Measurements from ENCODE around the gene VSTM5. TPM values are rescaled to one million over a fixed set of nuclear protein-coding genes. Genes with fewer than 3 reads are reported as not detected.

Gene VSTM5
- total RNA-seq, 2 experiments from 2014 or later = not detected

DNA sequence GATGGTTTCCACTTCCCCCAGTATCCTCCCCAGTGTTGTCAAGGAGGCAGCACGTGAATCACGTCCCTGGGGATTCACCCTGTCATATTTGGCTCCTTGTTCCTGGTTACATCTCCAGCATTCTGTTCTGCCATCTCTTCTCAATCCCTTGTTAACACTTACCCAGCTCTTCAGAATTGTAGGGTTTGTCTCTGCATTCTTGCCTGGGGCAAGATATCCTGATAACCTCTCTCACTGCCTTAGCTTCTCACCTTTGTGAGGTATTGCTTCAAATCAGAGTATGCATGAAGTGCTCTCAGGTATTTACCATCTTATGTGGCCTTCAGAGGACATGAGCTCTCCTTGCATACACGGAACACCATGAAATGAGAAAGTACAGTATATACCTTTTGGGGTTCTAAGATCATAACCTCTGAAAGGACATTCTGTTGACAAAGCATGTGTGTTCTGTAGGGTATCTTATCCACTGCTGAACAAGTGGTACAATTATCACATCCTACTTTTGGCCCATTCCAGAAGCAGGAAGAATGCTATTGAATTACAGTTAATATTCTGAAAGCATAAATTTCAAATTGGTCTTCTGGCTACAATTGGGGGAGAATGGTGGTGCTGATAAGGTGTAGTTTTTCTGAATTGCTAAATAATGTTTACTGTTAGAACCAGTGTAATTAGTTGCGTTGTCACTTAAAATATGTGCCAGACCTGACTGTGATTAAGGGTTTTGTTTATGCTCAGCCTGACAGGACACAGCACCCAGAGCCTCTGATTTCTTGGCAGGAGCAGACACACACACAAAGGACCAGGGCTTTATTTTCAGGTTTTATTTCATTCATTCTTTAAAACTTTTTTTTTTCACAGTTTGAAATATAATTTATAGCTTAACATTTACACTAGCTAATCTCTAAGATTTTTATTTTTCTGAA lies 32.7 kb downstream of the VSTM5 start:
- peaks cover 35% of the 10 kb centered on the region for H3K36me3 ChIP-seq (ENCODE audit: insufficient read depth, low read length)
- no peaks in the 10 kb centered on the region for H4K20me1 ChIP-seq (ENCODE audit: insufficient read depth, low read length)
- H3K4me3 ChIP-seq (ENCODE audit: low read depth, low read length, poor library complexity, severe bottlenecking) = no peak overlapping the region
- H2AFZ ChIP-seq (ENCODE audit: low read length) = no peak overlapping the region
- no peaks in the 10 kb centered on the region for H3K9me2 ChIP-seq (ENCODE audit: insufficient read depth, low read length)
- no peak overlapping the region for H3K27ac ChIP-seq (ENCODE audit: low read depth, low read length, poor library complexity, severe bottlenecking)
- ChIA-PET POLR2A (interaction anchor here (0.7 to 3.6 kb wide), 2 partner anchors 16 to 25 kb away, joined by 3 to 9 read pairs; no protein-coding TSS in a partner anchor), CTCF (ENCODE audit: unreplicated experiment) (no interaction called here)
- H3K4me2 ChIP-seq (ENCODE audit: low read length) = no peak overlapping the region
- no TSS peak for BruUV-seq (replicated peaks)
- no peaks in the 10 kb centered on the region for H3K9me3 ChIP-seq (ENCODE audit: low read length)
- intact Hi-C loops (cut with micrococcal nuclease; ENCODE audit: unreplicated experiment) = no loop called here
- H3K4me1 ChIP-seq (ENCODE audit: insufficient read depth, low read length, poor library complexity, severe bottlenecking) = no peaks in the 10 kb centered on the region
- no peak for TF ChIP-seq EZH2phosphoT487 (IDR thresholded peaks at IDR 0.05; ENCODE audit: borderline replicate concordance, low read depth, low read length)
- TF ChIP-seq, protein P1, sequence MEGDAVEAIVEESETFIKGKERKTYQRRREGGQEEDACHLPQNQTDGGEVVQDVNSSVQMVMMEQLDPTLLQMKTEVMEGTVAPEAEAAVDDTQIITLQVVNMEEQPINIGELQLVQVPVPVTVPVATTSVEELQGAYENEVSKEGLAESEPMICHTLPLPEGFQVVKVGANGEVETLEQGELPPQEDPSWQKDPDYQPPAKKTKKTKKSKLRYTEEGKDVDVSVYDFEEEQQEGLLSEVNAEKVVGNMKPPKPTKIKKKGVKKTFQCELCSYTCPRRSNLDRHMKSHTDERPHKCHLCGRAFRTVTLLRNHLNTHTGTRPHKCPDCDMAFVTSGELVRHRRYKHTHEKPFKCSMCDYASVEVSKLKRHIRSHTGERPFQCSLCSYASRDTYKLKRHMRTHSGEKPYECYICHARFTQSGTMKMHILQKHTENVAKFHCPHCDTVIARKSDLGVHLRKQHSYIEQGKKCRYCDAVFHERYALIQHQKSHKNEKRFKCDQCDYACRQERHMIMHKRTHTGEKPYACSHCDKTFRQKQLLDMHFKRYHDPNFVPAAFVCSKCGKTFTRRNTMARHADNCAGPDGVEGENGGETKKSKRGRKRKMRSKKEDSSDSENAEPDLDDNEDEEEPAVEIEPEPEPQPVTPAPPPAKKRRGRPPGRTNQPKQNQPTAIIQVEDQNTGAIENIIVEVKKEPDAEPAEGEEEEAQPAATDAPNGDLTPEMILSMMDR (conservative IDR thresholded peaks at IDR 0.05; ENCODE audit: low read length) = no peak
- no peaks in the 10 kb centered on the region for H3K79me2 ChIP-seq (ENCODE audit: insufficient read depth, low read depth, low read length)
- DNase-seq (ENCODE audit: low spot score) = no peak

DNA sequence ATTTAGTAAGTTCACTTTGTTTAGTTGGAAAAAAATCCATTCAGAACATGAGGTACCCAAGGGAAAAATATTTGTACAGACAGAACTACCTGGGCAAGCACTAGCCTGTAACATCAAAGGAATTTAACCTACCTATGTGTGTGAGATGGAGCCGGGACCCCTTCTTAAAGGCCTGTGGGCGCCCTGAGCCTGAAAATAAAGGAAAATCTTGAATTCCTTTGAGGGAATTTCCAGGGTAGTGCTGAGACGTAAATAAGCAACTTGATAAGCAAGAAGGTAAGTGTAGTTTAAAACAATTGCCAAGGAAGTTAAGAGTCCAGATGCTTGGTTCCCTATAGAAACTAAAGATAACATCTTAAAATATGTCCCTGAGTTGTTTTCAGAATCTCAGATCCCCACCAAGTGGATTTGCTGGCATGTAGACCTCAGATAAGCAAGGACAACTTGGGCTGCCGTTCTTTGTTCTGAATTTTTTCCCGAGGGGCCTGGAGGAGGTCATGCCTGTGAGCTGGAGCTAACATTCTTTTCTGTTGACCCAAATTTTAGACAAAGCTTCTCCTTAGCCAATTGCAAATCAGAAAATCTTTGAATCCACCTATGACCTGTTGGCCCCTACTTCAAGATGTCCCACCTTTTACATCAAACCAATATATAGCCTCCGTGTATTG lies 35.3 kb downstream of the VSTM5 start:
- Histone ChIP-seq H3K9me2 (ENCODE audit: insufficient read depth, low read length) (no peaks in the 10 kb centered on the region), H4K20me1 (ENCODE audit: insufficient read depth, low read length) (no peaks in the 10 kb centered on the region), H3K9me3 (ENCODE audit: low read length) (no peaks in the 10 kb centered on the region), H3K27ac (ENCODE audit: low read depth, low read length, poor library complexity, severe bottlenecking) (no peak overlapping the region), H2AFZ (ENCODE audit: low read length) (no peak overlapping the region), H3K4me1 (ENCODE audit: insufficient read depth, low read length, poor library complexity, severe bottlenecking) (no peaks in the 10 kb centered on the region), H3K79me2 (ENCODE audit: insufficient read depth, low read depth, low read length) (no peaks in the 10 kb centered on the region), H3K4me2 (ENCODE audit: low read length) (no peak overlapping the region), H3K36me3 (ENCODE audit: insufficient read depth, low read length) (peaks cover 60% of the 10 kb centered on the region), H3K4me3 (ENCODE audit: low read depth, low read length, poor library complexity, severe bottlenecking) (no peak overlapping the region)
- no TSS peak for BruUV-seq (replicated peaks)
- ChIA-PET CTCF (ENCODE audit: unreplicated experiment) (no interaction called here), POLR2A (interaction anchor here (3.6 kb wide), 1 partner anchor 13 kb away, joined by 9 read pairs; no protein-coding TSS in a partner anchor)
- no peak for DNase-seq (ENCODE audit: low spot score)
- TF ChIP-seq EZH2phosphoT487 (IDR thresholded peaks at IDR 0.05; ENCODE audit: borderline replicate concordance, low read depth, low read length) = no peak
- TF ChIP-seq, protein P1 (conservative IDR thresholded peaks at IDR 0.05; ENCODE audit: low read length) = no peak
- intact Hi-C loops (cut with micrococcal nuclease; ENCODE audit: unreplicated experiment) = no loop called here
